ENCODE results near the gene EEF1AKMT3.

Gene EEF1AKMT3

DNA sequence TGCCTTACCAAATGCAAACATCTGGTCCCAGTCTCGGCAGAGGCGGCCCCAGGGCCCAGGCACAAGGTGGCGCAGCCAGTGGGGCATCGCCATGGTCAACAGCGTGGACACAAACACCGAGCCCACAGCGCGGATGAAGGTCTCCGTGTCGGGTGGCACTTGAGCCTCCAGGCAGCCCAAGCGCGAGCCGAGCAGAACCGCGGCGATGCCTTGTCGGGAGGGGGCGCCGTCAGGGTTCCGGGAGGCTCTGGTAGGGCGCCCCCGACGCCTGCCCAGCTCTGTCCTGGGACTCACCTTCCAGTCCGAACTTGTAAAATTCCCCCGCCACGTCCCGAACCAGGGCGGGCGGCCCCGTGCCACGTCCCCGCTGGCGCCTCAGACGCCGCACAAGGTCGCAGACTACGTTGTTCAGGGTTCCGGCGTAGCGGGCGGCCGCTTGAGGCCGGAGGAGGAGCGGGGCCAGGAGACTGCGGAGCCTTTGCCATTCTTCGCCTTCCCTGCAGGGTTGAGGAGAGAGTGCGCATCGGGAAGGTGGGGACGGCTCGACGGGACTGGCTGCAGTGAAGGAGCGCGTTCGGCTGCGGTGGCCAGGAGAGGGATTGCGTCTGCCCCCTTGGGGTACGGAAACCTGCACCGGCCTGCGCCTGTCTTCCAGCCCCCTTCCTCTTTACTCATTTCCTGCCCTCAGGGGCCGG lies 7.3 kb upstream of the EEF1AKMT3 start:
- TF ChIP-seq CTCF (conservative IDR thresholded peaks at IDR 0.05), result peak; percentile 60
- peak overlapping the region; percentile 56; the same call in 1 of the 2 replicates for H3K27ac ChIP-seq

- TF ChIP-seq CTCF (conservative IDR thresholded peaks at IDR 0.05), result no peak
- peak overlapping the region; percentile 56 for H3K27ac ChIP-seq
Observed at GRCh38 chr12:57765698-57766463, 6.5 kb upstream of the EEF1AKMT3 start.

GRCh38 chr12:57766464-57767304 lies 5.7 kb upstream of the EEF1AKMT3 start, which contains the start of gene CYP27B1:
TSS of gene CYP27B1 (minus strand) at chr12:57767078. CDS start at chr12:57767041, 37 bp downstream.
- H3K27ac ChIP-seq, result peak within 1 kb of the TSS; percentile 56
- TF ChIP-seq CTCF (conservative IDR thresholded peaks at IDR 0.05), result no peak

- no peak for TF ChIP-seq CTCF (conservative IDR thresholded peaks at IDR 0.05)
- H3K27ac ChIP-seq, result peak overlapping the region; percentile 56; the same call in 1 of the 2 replicates
Observed at GRCh38 chr12:57767305-57767698, 5.1 kb upstream of the EEF1AKMT3 start.

- TF ChIP-seq CTCF (conservative IDR thresholded peaks at IDR 0.05), result no peak
- H3K27ac ChIP-seq, result no peak overlapping the region
Observed at GRCh38 chr12:57767876-57768275, 4.5 kb upstream of the EEF1AKMT3 start.

DNA sequence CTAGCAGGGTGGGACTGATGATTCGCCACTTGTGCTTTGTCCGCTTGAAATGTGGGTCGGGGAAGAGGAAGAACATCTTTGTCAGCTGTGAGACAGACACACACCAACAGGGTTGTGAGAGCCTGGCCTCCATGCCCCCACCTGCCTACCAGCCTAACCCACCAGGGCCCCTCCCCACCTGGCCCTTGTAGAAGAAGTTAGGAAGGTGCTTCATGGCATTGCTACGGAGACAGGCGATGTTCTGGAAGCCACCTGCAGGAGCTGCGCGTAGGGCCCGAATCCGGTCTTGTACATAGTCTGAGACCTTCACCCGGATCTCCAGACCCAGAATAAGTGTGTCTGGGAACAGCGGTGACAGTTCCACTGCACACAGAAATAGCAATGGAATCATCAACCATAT lies 2.8 kb upstream of the EEF1AKMT3 start:
- TF ChIP-seq CTCF (conservative IDR thresholded peaks at IDR 0.05), result no peak
- H3K27ac ChIP-seq, result no peak overlapping the region

GRCh38 chr12:57770734-57771133 lies 1.7 kb upstream of the EEF1AKMT3 start:
- H3K27ac ChIP-seq, result peak overlapping the region; percentile 98
- no peak for TF ChIP-seq CTCF (conservative IDR thresholded peaks at IDR 0.05)
